Measurements from ENCODE around the gene SRGAP2C. TPM values are rescaled to one million over a fixed set of nuclear protein-coding genes. Genes with fewer than 3 reads are reported as not detected.
"Not testable (repeated sequence)": the region's sequence is repeated elsewhere in the genome, so short reads cannot be mapped to it uniquely, and the experiment has no call there.

SRGAP2C gene
- 10 to 100 TPM in 1 of 2 donors, 1 to 10 TPM in 1; 8.4 to 10.2 TPM for total RNA-seq

DNA sequence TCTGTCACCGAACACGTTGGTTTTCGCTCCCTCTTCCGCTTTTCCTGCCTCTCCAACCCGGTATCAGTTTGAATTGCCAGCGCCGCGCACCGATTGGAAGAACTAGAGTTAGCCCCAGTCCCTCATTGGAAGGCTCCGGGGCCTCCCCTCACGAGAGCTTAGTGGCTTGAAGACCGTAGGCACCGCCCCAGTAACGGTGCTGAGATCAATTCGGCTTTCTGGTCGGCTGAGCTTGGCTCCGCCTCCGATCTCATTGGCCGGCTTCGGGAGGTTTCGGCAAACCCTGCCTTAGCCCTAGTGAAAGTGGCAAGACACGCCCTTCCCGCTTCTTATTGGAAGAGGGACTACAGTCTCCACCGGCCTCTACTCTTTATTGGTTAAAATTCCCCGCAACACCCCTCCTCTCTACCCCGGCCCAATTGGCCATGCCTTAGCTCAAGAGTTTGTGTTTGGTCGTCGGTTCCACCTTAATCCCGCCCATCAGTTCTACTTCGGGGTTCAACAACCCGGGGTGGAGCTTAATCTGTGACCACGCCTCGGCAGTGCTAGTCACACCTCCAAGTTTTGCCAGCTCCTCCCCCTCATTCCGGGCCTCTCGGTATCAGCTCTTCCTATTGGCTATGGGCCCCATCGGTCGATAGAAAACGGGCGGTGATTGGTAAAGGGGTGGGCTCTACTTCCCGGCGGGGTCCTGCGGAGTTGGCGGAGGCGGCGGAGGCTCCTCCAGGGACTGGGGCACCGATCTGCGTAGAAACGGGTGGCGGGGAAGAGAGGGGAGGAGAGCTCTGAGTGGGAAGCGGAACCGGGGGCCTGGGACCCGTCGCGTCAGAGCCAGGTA lies at the start of gene SRGAP2C, which contains the start of gene FAM72B:
Gene SRGAP2C (plus strand): TSS at position 686 of the 838 bp plus-strand sequence. CDS start 2,472 bp downstream, outside the sequence.
Gene FAM72B (minus strand): TSS at position 51 of the 838 bp plus-strand sequence. CDS start 851 bp downstream, outside the sequence.
- H3K9ac ChIP-seq (ENCODE audit: low read depth in 2 of 2, low read length in 2 of 2); H3K9me3 ChIP-seq; H3K27me3 ChIP-seq; H3K4me1 ChIP-seq; intact Hi-C loops (cut with DNase I); H3K27ac ChIP-seq; H3K36me3 ChIP-seq: not testable (repeated sequence)
- peak; percentile 93 for DNase-seq
- H3K4me3 ChIP-seq, result peak within 1 kb of the TSS; percentile 24

DNA sequence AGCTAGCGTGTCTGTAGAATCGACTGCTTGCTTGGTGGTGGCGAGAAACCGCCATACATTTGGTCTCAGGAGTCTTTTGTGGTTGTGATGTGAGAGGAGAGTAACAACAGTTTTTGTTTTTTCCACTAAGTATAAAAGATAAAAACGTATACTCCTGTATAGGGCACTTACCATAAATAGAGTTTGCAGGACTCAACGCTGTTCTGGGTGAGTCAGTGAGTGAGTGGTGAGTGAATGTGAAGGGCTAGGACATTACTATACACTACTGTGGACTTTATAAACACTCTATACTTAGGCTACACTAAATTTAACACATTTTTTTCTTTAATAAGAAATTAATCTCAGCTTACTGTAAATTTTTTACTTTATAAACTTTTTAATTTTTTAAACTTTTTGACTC lies 44.4 kb upstream of the SRGAP2C start:
- H3K27ac ChIP-seq; H3K9me3 ChIP-seq; DNase-seq; H3K9ac ChIP-seq (ENCODE audit: low read depth in 2 of 2, low read length in 2 of 2); H3K4me3 ChIP-seq; H3K27me3 ChIP-seq; intact Hi-C loops (cut with DNase I); H3K36me3 ChIP-seq; H3K4me1 ChIP-seq: not testable (repeated sequence)

- intact Hi-C loops (cut with DNase I); H3K4me1 ChIP-seq; H3K9ac ChIP-seq (ENCODE audit: low read depth in 2 of 2, low read length in 2 of 2); H3K27me3 ChIP-seq; H3K4me3 ChIP-seq; H3K27ac ChIP-seq; DNase-seq; H3K9me3 ChIP-seq; H3K36me3 ChIP-seq: not testable (repeated sequence)
These were observed 36.1 kb upstream of the SRGAP2C start for GRCh38 chr1:121148489-121149190.

- H3K36me3 ChIP-seq; H3K4me1 ChIP-seq; H3K27ac ChIP-seq; DNase-seq; intact Hi-C loops (cut with DNase I); H3K27me3 ChIP-seq; H3K9ac ChIP-seq (ENCODE audit: low read depth in 2 of 2, low read length in 2 of 2); H3K9me3 ChIP-seq; H3K4me3 ChIP-seq: not testable (repeated sequence)
These were observed 33.5 kb upstream of the SRGAP2C start for GRCh38 chr1:121151294-121151693.

DNA sequence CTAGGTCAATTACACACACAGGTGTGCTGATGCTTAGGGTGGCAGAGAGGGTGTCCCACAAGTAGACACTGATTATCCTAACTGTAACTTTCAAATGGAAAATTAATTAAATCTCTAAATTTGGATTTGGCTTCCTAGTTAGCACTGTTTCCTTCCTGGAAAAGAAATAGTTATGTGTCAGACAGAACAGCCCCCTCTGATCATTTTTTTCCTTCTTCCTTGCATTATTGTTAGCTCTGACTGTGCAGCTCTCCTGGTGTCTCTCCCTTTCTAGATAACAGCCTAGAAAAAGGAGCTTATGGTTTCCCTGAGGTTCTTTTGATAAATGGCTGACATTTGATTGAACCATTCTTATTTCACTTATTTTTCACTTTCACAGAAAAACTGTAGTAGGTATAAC lies 32.0 kb upstream of the SRGAP2C start:
- H3K4me3 ChIP-seq; H3K9me3 ChIP-seq; DNase-seq; H3K27me3 ChIP-seq; H3K9ac ChIP-seq (ENCODE audit: low read depth in 2 of 2, low read length in 2 of 2); H3K4me1 ChIP-seq; intact Hi-C loops (cut with DNase I); H3K27ac ChIP-seq; H3K36me3 ChIP-seq: not testable (repeated sequence)

GRCh38 chr1:121154811-121155210 lies 30.0 kb upstream of the SRGAP2C start:
- H3K9ac ChIP-seq (ENCODE audit: low read depth in 2 of 2, low read length in 2 of 2); H3K27ac ChIP-seq; H3K36me3 ChIP-seq; DNase-seq; H3K27me3 ChIP-seq; H3K4me3 ChIP-seq; H3K9me3 ChIP-seq; intact Hi-C loops (cut with DNase I); H3K4me1 ChIP-seq: not testable (repeated sequence)

GRCh38 chr1:121155671-121156358 lies 29.0 kb upstream of the SRGAP2C start:
- H3K27me3 ChIP-seq; H3K27ac ChIP-seq; intact Hi-C loops (cut with DNase I); H3K9ac ChIP-seq (ENCODE audit: low read depth in 2 of 2, low read length in 2 of 2); H3K4me1 ChIP-seq; H3K9me3 ChIP-seq; H3K4me3 ChIP-seq; DNase-seq; H3K36me3 ChIP-seq: not testable (repeated sequence)

DNA sequence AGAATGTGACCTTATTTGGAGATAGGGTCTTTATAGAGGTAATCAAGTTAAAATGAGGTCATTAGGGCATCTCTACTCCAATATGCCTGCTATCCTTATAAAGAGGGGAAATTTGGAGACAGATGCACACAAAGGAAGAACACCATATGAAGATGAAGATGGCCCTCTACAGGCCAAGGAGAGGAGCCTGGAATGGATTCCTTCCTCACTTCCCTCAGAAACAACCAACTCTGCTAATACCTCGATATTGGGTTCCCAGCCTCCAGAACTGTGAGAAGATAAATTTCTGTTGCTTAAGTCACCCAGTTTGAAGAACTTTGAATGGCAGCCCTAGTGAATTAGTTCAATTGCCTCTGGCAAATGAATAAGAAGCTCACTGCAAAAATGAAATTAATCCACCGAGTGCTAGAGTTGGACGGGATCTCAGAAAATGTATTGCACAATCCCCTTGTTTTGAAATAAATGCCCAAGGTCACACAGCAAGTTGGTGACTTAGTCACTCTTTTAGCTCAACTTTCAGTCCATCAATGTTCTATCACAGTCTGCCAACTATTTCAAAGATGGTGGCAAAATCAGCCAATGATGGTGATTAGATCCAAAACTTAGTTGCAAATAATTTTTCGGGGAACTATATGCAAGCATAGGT lies 27.7 kb upstream of the SRGAP2C start:
- intact Hi-C loops (cut with DNase I); H3K4me1 ChIP-seq; H3K27me3 ChIP-seq; H3K36me3 ChIP-seq; H3K9ac ChIP-seq (ENCODE audit: low read depth in 2 of 2, low read length in 2 of 2); H3K4me3 ChIP-seq; H3K27ac ChIP-seq; DNase-seq; H3K9me3 ChIP-seq: not testable (repeated sequence)

DNA sequence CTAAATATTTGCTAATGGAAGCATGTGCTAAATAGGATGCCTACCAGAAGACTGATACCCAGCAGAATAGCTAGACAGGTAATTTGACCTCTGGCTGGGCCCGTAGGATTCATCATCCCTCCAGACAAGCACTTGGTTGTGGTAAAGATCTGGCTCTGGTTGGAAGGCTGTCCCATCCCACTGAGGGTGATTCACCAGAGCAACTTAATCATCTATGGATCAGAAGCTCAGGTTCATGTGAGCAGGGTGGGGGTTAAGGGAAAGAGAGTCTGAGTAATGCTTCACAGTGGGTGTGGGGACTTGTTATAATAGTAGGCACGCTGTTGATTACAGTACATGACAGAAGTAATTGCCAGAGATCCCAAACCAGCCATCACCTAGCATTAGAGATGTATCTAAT lies 27.2 kb upstream of the SRGAP2C start:
- H3K36me3 ChIP-seq; H3K9me3 ChIP-seq; H3K9ac ChIP-seq (ENCODE audit: low read depth in 2 of 2, low read length in 2 of 2); intact Hi-C loops (cut with DNase I); H3K27me3 ChIP-seq; DNase-seq; H3K4me3 ChIP-seq; H3K4me1 ChIP-seq; H3K27ac ChIP-seq: not testable (repeated sequence)

DNA sequence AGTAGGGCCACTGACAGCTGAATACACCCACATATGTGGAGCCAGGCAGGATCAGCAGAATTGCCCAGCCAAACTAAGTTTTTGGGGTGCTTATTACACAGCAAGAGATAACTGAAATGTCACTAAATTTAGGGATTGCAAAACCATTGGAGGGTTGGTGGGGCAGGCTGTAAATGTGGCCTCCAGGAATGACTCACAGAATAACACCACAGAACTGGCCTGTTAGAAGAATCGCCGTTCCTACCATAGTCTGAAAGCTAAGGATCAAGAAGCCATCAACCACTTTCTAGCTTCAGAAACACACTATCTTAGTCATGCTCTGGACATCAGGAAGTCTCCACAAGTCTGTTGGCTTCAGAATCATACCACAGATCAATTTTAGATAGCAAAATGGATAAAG lies 24.7 kb upstream of the SRGAP2C start:
- H3K4me3 ChIP-seq; H3K4me1 ChIP-seq; H3K9ac ChIP-seq (ENCODE audit: low read depth in 2 of 2, low read length in 2 of 2); H3K9me3 ChIP-seq; H3K36me3 ChIP-seq; H3K27ac ChIP-seq; H3K27me3 ChIP-seq; intact Hi-C loops (cut with DNase I); DNase-seq: not testable (repeated sequence)

DNA sequence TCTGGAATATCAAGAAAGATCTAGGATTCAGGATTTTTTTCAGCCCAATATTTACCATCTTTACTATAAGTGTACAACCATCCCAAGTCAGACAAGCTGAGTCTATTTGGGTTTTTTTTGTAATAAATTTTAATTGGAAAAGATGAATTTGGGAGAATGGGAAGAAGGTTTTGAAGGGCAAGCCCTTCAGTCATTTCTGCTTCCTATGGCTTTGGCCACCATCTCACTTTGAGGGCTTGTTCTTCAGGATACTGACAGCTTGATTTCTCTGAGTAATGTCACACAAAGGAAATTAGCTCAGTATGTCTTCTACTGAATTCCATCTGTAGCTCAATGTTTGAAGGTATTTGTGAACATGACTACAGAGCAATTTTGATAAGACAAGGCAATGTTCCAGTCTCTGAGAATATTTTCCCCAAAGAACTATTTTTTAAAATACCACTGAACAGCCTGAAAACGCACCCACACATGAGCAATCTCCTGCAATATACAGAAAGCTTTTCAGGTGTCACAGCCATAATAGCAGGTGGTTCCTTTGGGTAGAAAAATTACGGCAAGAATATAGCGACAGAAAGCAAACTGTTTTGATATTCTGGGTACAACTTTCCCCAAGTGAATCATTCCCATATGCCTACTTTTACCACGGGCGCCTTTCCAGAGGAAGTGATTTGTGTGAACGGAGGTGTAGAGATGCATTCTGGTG lies 23.4 kb upstream of the SRGAP2C start:
- H3K36me3 ChIP-seq; H3K27me3 ChIP-seq; H3K4me3 ChIP-seq; H3K27ac ChIP-seq; DNase-seq; H3K9ac ChIP-seq (ENCODE audit: low read depth in 2 of 2, low read length in 2 of 2); H3K9me3 ChIP-seq; intact Hi-C loops (cut with DNase I); H3K4me1 ChIP-seq: not testable (repeated sequence)
